ENCODE measurements around the gene ST8SIA3.
"Not testable (repeated sequence)": the region's sequence is repeated elsewhere in the genome, so short reads cannot be mapped to it uniquely, and the experiment has no call there.

ST8SIA3 gene

GRCh38 chr18:57359433-57359832, 7.1 kb downstream of the ST8SIA3 start:
- no peak for DNase-seq
- in situ Hi-C loops (cut with MboI; ENCODE audit: low pct_unique_long_range_greater_than_20kb, low sequenced_read_pairs) = no loop called here

GRCh38 chr18:57362714-57363113, 10.4 kb downstream of the ST8SIA3 start:
- DNase-seq = no peak

GRCh38 chr18:57364460-57364859, 12.1 kb downstream of the ST8SIA3 start:
- in situ Hi-C loops (cut with MboI; ENCODE audit: low pct_unique_long_range_greater_than_20kb, low sequenced_read_pairs) = no loop called here

More at GRCh38 chr18:57362714-57363113, 10.4 kb downstream of the ST8SIA3 start:
- in situ Hi-C loops (cut with MboI; ENCODE audit: low pct_unique_long_range_greater_than_20kb, low sequenced_read_pairs) = no loop called here

GRCh38 chr18:57366528-57367081, 14.2 kb downstream of the ST8SIA3 start:
- no peak for DNase-seq
- in situ Hi-C loops (cut with MboI; ENCODE audit: low pct_unique_long_range_greater_than_20kb, low sequenced_read_pairs) = no loop called here

More at GRCh38 chr18:57364460-57364859, 12.1 kb downstream of the ST8SIA3 start:
- DNase-seq = no peak

GRCh38 chr18:57372444-57372843, 20.1 kb downstream of the ST8SIA3 start:
- in situ Hi-C loops (cut with MboI; ENCODE audit: low pct_unique_long_range_greater_than_20kb, low sequenced_read_pairs) = no loop called here
- DNase-seq = no peak

- in situ Hi-C loops (cut with MboI; ENCODE audit: low pct_unique_long_range_greater_than_20kb, low sequenced_read_pairs) = no loop called here
Observed at GRCh38 chr18:57373017-57373416, 20.7 kb downstream of the ST8SIA3 start.

GRCh38 chr18:57376503-57376902, 24.1 kb downstream of the ST8SIA3 start:
- in situ Hi-C loops (cut with MboI; ENCODE audit: low pct_unique_long_range_greater_than_20kb, low sequenced_read_pairs) = no loop called here
- DNase-seq = no peak

More at GRCh38 chr18:57373017-57373416, 20.7 kb downstream of the ST8SIA3 start:
- no peak for DNase-seq

GRCh38 chr18:57389271-57389670, 36.9 kb downstream of the ST8SIA3 start:
- no peak for DNase-seq
- in situ Hi-C loops (cut with MboI; ENCODE audit: low pct_unique_long_range_greater_than_20kb, low sequenced_read_pairs) = no loop called here

- no peak for DNase-seq
- in situ Hi-C loops (cut with MboI; ENCODE audit: low pct_unique_long_range_greater_than_20kb, low sequenced_read_pairs) = no loop called here
Observed at GRCh38 chr18:57390044-57390443, 37.7 kb downstream of the ST8SIA3 start.

GRCh38 chr18:57394749-57395148, 42.4 kb downstream of the ST8SIA3 start:
- DNase-seq; in situ Hi-C loops (cut with MboI; ENCODE audit: low pct_unique_long_range_greater_than_20kb, low sequenced_read_pairs): not testable (repeated sequence)

GRCh38 chr18:57396831-57397230, 44.5 kb downstream of the ST8SIA3 start:
- DNase-seq; in situ Hi-C loops (cut with MboI; ENCODE audit: low pct_unique_long_range_greater_than_20kb, low sequenced_read_pairs): not testable (repeated sequence)

GRCh38 chr18:57397440-57398132, 45.2 kb downstream of the ST8SIA3 start:
- no peak for DNase-seq
- in situ Hi-C loops (cut with MboI; ENCODE audit: low pct_unique_long_range_greater_than_20kb, low sequenced_read_pairs) = no loop called here

GRCh38 chr18:57404345-57404744, 52.0 kb downstream of the ST8SIA3 start:
- DNase-seq = no peak
- in situ Hi-C loops (cut with MboI; ENCODE audit: low pct_unique_long_range_greater_than_20kb, low sequenced_read_pairs) = no loop called here

GRCh38 chr18:57409650-57410049, 57.3 kb downstream of the ST8SIA3 start:
- no peak for DNase-seq
- in situ Hi-C loops (cut with MboI; ENCODE audit: low pct_unique_long_range_greater_than_20kb, low sequenced_read_pairs) = no loop called here

GRCh38 chr18:57410749-57411148, 58.4 kb downstream of the ST8SIA3 start:
- in situ Hi-C loops (cut with MboI; ENCODE audit: low pct_unique_long_range_greater_than_20kb, low sequenced_read_pairs) = no loop called here
- no peak for DNase-seq

GRCh38 chr18:57416542-57416941, 64.2 kb downstream of the ST8SIA3 start:
- in situ Hi-C loops (cut with MboI; ENCODE audit: low pct_unique_long_range_greater_than_20kb, low sequenced_read_pairs) = no loop called here
- DNase-seq = no peak

Measured in KBM-7 (cell line).